HG02571 (cell line): ENCODE results near the gene CXCL5.
"Not testable (repeated sequence)": the region's sequence is repeated elsewhere in the genome, so short reads cannot be mapped to it uniquely, and the experiment has no call there.

Experiments used
- ATAC-seq: cut with Tn5 transposase; IDR thresholded peaks from one replicate; pipeline ENCODE4 v1.9.1; 2021; ENCODE audit warnings: mild to moderate bottlenecking, moderate library complexity; ENCODE audit not compliant: unreplicated experiment

CXCL5 gene

GRCh38 chr4:74015126-74015780, 16.8 kb upstream of the CXCL5 start:
- ATAC-seq, result no peak

- ATAC-seq, result no peak
These were observed 15.9 kb upstream of the CXCL5 start for GRCh38 chr4:74014332-74014731.

GRCh38 chr4:74013264-74013663, 14.8 kb upstream of the CXCL5 start:
- no peak for ATAC-seq

GRCh38 chr4:74012130-74012529, 13.7 kb upstream of the CXCL5 start:
- ATAC-seq, result no peak

GRCh38 chr4:74009307-74009706, 10.8 kb upstream of the CXCL5 start:
- no peak for ATAC-seq

GRCh38 chr4:74006009-74006476, 7.6 kb upstream of the CXCL5 start:
- ATAC-seq, result no peak

GRCh38 chr4:74005528-74005927, 7.1 kb upstream of the CXCL5 start:
- ATAC-seq, result no peak

- no peak for ATAC-seq
These were observed 6.2 kb upstream of the CXCL5 start for GRCh38 chr4:74004668-74005067.

- no peak for ATAC-seq
These were observed 1.8 kb upstream of the CXCL5 start for GRCh38 chr4:74000301-74000700.

GRCh38 chr4:73992050-73992449, 6.4 kb downstream of the CXCL5 start:
- ATAC-seq, result no peak

GRCh38 chr4:73991742-73992000, 6.8 kb downstream of the CXCL5 start:
- ATAC-seq, result no peak

GRCh38 chr4:73990988-73991741, 7.3 kb downstream of the CXCL5 start:
- ATAC-seq, result no peak

GRCh38 chr4:73989928-73990327, 8.5 kb downstream of the CXCL5 start:
- no peak for ATAC-seq

GRCh38 chr4:73989031-73989430, 9.4 kb downstream of the CXCL5 start:
- no peak for ATAC-seq

- no peak for ATAC-seq
These were observed 10.4 kb downstream of the CXCL5 start, which contains the start of gene PPBP for GRCh38 chr4:73988061-73988460. Gene PPBP (minus strand): TSS chr4:73988190. CDS start chr4:73988103, 87 bp downstream.

- no peak for ATAC-seq
These were observed 13.0 kb downstream of the CXCL5 start for GRCh38 chr4:73985528-73985852.

GRCh38 chr4:73984736-73985527, 13.5 kb downstream of the CXCL5 start:
- no peak for ATAC-seq

GRCh38 chr4:73981175-73981574, 17.3 kb downstream of the CXCL5 start:
- ATAC-seq, result not testable (repeated sequence)

- ATAC-seq, result no peak
These were observed 19.0 kb downstream of the CXCL5 start for GRCh38 chr4:73979407-73979957.

- no peak for ATAC-seq
These were observed 19.6 kb downstream of the CXCL5 start for GRCh38 chr4:73978886-73979285.

GRCh38 chr4:73976716-73977115, 21.8 kb downstream of the CXCL5 start:
- ATAC-seq, result no peak

- ATAC-seq, result no peak
These were observed 22.3 kb downstream of the CXCL5 start for GRCh38 chr4:73976217-73976616.
